ENCODE results near the gene B3GAT1. TPM values are rescaled to one million over a fixed set of nuclear protein-coding genes. Genes with fewer than 3 reads are reported as not detected.

B3GAT1 gene
- total RNA-seq, 1 donor from 2014 or later, result not detected

GRCh38 chr11:134374171-134374570 is 37.9 kb downstream of the B3GAT1 start:
- no peak for DNase-seq (ENCODE audit: low read depth in 2 of 2)

GRCh38 chr11:134373591-134374052 is 38.4 kb downstream of the B3GAT1 start:
- DNase-seq (ENCODE audit: low read depth in 2 of 2), result no peak

- no peak for DNase-seq (ENCODE audit: low read depth in 2 of 2)
These were observed 39.1 kb downstream of the B3GAT1 start for GRCh38 chr11:134372961-134373360.

GRCh38 chr11:134372536-134372935 is 39.5 kb downstream of the B3GAT1 start:
- no peak for DNase-seq (ENCODE audit: low read depth in 2 of 2)

GRCh38 chr11:134371436-134372185 is 40.4 kb downstream of the B3GAT1 start:
- DNase-seq (ENCODE audit: low read depth in 2 of 2), result no peak

- no peak for DNase-seq (ENCODE audit: low read depth in 2 of 2)
These were observed 41.3 kb downstream of the B3GAT1 start for GRCh38 chr11:134370526-134371435.

- no peak for DNase-seq (ENCODE audit: low read depth in 2 of 2)
These were observed 42.2 kb downstream of the B3GAT1 start for GRCh38 chr11:134369656-134370525.

- DNase-seq (ENCODE audit: low read depth in 2 of 2), result no peak
These were observed 44.3 kb downstream of the B3GAT1 start for GRCh38 chr11:134367781-134368180.

GRCh38 chr11:134366254-134366653 is 45.8 kb downstream of the B3GAT1 start:
- no peak for DNase-seq (ENCODE audit: low read depth in 2 of 2)

- DNase-seq (ENCODE audit: low read depth in 2 of 2), result no peak
These were observed 46.8 kb downstream of the B3GAT1 start for GRCh38 chr11:134365011-134365925.

- no peak for DNase-seq (ENCODE audit: low read depth in 2 of 2)
These were observed 47.8 kb downstream of the B3GAT1 start for GRCh38 chr11:134364261-134364660.

- no peak for DNase-seq (ENCODE audit: low read depth in 2 of 2)
These were observed 48.5 kb downstream of the B3GAT1 start for GRCh38 chr11:134363592-134363991.

GRCh38 chr11:134363161-134363560 is 48.9 kb downstream of the B3GAT1 start:
- no peak for DNase-seq (ENCODE audit: low read depth in 2 of 2)

- DNase-seq (ENCODE audit: low read depth in 2 of 2), result no peak
These were observed 49.7 kb downstream of the B3GAT1 start for GRCh38 chr11:134362192-134362901.

GRCh38 chr11:134361661-134362060 is 50.4 kb downstream of the B3GAT1 start:
- peak in 1 of 2 donors; percentile 4 for DNase-seq (ENCODE audit: low read depth in 2 of 2)

GRCh38 chr11:134360050-134360835 is 51.8 kb downstream of the B3GAT1 start:
- peak; percentile 75 to 82 for DNase-seq (ENCODE audit: low read depth in 2 of 2)

- DNase-seq (ENCODE audit: low read depth in 2 of 2), result no peak
These were observed 52.4 kb downstream of the B3GAT1 start for GRCh38 chr11:134359646-134360045.

GRCh38 chr11:134358856-134359490 is 53.1 kb downstream of the B3GAT1 start:
- DNase-seq (ENCODE audit: low read depth in 2 of 2), result no peak
